GM21737 (cell line): Measurements from ENCODE around the gene MPPED1.

Experiments used
- ATAC-seq: cut with Tn5 transposase; IDR thresholded peaks from one replicate; pipeline ENCODE4 v1.9.1; 2021; ENCODE audit warnings: mild to moderate bottlenecking, moderate library complexity; ENCODE audit not compliant: unreplicated experiment

Gene MPPED1

GRCh38 chr22:43409800-43410199, 2.0 kb upstream of the MPPED1 start:
- ATAC-seq = no peak

- ATAC-seq = no peak
Observed at GRCh38 chr22:43411040-43411868, 560 bp upstream of the MPPED1 start.

GRCh38 chr22:43412808-43413795, 1.3 kb downstream of the MPPED1 start:
- ATAC-seq = no peak

DNA sequence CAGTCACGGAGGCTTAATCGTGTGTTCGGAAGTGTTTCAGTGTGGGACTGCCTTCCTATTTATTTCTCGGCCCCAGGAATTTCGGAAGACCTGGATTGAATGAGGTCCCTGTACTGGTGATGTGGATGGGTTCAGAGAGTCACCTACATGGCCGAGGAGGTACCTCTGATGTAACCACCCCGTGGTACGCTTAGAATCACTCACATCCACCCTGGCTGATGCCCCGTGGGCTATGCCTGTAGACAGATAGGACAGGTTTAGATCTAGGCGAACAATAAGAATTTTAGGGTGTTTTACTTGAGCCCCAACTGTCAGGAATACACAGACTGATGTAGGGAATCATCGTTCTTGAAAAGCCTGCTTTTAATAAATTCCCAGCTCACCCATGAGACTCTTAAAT, 2.0 kb downstream of the MPPED1 start:
- ATAC-seq = no peak

DNA sequence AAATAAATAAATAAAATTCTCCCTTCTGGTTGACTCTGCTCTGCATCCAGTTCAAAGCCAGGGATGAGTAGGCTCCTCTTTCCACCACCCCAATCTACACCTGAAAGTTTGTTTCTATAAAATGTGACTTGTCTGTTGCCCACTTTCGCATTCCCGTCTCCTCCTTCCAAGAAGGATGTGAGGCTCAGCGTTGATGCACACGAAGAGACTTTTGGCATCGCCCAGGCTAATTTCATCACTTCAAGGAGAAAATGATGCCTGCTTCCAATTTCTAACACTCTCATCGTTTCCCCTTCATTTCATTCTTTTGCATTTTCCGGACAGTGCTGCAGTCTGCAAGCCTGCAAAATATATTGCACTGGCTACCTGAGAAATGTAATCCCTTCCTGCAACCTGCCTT, 3.9 kb downstream of the MPPED1 start:
- ATAC-seq = no peak

DNA sequence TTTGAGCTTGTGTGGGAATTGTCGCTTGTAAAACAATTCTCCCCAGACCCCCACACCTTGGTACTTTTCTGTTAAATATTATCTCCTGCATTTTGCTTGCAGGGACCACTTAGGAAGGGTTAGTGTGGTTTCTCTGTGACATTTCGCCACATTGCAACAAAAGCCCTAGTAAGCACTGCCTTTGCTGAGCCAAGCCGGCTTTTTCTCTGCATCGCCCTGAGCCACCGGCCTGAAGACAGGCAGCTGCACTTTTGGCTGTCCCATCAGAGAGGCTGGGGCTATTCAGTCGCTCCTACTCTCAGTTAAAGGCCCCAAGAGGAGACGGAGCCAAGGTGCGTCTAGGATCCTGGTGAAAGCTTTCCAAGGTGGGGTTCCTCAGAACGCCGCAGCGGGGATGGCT, 5.7 kb downstream of the MPPED1 start:
- ATAC-seq = no peak

GRCh38 chr22:43418079-43418825, 6.4 kb downstream of the MPPED1 start:
- no peak for ATAC-seq

GRCh38 chr22:43419371-43420080, 7.7 kb downstream of the MPPED1 start:
- ATAC-seq = no peak

DNA sequence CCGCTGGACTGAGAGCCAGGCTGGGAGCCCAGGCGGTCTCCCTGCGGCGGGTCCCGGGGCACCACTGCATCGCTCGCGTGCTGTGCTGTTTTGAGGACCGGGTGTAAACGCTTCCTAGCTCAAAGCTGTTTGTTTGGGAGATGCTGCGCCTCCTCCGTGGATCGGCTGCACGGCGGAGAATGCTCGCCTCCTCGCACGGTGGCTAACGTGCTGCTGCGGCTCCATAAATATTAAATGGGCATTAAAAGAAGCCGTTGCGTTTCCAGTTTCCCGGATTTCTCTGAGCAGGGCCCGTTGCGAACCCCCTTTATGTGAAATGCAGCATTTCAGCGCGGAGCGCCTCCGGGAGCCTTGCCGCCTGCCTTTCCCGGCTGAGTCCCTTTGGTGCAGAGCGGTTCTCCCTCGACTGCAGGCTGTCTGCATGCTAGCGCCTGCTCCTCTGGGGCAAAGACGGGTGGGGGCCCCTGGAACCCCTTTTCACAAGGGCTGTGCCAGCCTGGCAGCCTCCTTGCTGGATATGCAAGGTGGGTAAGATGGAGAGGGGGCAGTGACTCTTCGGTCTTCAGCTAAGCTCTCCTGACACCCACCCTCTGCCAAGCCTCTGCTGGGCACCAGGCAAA, 9.3 kb downstream of the MPPED1 start:
- no peak for ATAC-seq

- ATAC-seq = no peak
Observed at GRCh38 chr22:43421914-43422615, 10.3 kb downstream of the MPPED1 start.

DNA sequence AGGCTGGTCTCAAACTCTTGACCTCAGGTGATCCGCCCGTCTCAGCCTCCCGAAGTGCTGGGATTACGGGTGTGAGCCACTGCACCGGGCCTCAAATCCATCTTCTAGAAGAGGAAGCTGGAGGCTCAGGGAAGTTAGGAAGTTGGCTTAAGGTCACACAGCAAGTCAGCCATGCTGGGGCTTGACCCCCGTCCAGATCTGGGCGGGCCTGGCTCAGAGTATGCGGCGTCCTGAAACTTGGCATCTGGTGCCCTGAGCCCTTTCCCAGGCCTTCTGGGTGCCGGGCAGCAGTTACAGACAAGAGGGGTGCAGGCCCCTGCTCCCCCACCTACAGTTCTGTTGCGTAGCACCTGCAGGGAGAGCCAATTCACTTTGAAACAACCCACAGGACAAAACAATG, 11.2 kb downstream of the MPPED1 start:
- no peak for ATAC-seq

GRCh38 chr22:43424201-43424600, 12.4 kb downstream of the MPPED1 start:
- ATAC-seq = no peak

- no peak for ATAC-seq
Observed at GRCh38 chr22:43424666-43425630, 13.1 kb downstream of the MPPED1 start.

- ATAC-seq = no peak
Observed at GRCh38 chr22:43425976-43426785, 14.4 kb downstream of the MPPED1 start.

DNA sequence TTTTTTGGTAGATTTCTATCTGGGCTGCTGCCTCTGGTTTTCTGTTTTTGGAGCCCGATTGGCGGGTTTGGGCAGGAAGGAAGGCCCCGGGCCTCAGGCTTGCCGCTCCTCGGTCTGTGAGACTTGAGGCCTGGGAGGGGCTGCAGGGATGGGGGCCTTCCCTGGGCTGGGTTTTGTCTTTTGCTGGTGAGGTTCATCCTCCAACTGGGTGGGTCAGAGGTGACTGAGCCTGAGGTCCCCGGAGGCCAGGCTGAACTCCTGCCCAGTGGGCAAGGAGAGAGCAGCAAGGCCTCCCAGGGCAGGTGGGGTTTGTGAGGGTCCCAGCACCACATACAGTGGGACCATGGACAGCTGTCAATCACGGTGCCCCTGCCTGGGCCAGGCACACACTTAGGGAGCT, 15.0 kb downstream of the MPPED1 start:
- ATAC-seq = no peak

GRCh38 chr22:43427296-43428004, 15.6 kb downstream of the MPPED1 start:
- ATAC-seq = no peak

GRCh38 chr22:43428005-43428485, 16.2 kb downstream of the MPPED1 start:
- no peak for ATAC-seq
